HCT116 (cell line): ENCODE data around the gene BMF. TPM values are rescaled to one million over a fixed set of nuclear protein-coding genes. Genes with fewer than 3 reads are reported as not detected.

Source experiments
- ATAC-seq: fragments of 200-7000 bp; cut with Tn5 transposase; 2 replicates; pipeline ENCODE4 v1.9.1; 2020; ENCODE audit warnings: mild to moderate bottlenecking, moderate library complexity
- BruUV-seq: library from RNA; stranded (reverse); fragments of 400-500 nt; replicated peaks from 2 replicates; lab custom pipeline; 2021; lab: Mats Ljungman, UMichigan
- CTCF ChIA-PET: fragments of 300-600 bp; sonication (Branson Sonifier 250); formaldehyde crosslinking; loops from one replicate; lab custom pipeline; 2021; ENCODE audit warnings: antibody characterized with exemption; lab: Charles Lee
- POLR2A ChIA-PET: fragments of 300-600, 350-600 bp; sonication (Branson Sonifier 250); formaldehyde crosslinking; loops from one replicate; lab custom pipeline; 2021; ENCODE audit warnings: antibody characterized with exemption; lab: Charles Lee
- RAD21 ChIA-PET, 2 experiments: fragments of 300-600 bp; sonication (Branson Sonifier 250); formaldehyde crosslinking; loops; one replicate each; lab custom pipeline; 2023; ENCODE audit warnings: low total read pairs in 2 of 2; ENCODE audit not compliant: uncharacterized antibody in 2 of 2, unreplicated experiment in 2 of 2, low non-redundant PET in 1 of 2; lab: Charles Lee
- DNase-seq: peaks from one replicate; pipeline ENCODE4 v3.0.0-alpha.2; 2010; ENCODE audit warnings: low read depth, low spot score
- H2AFZ ChIP-seq: fragments of 200-600 bp; shearing (Covaris generic), sonication (generic); 2 replicates; pipeline ENCODE4 v1.6.1; 2017; ENCODE audit warnings: low read depth, mixed run types, mixed read lengths, antibody characterized with exemption, low read length; ENCODE audit not compliant: poor library complexity, severe bottlenecking
- H3K27ac ChIP-seq: 2 replicates; pipeline ENCODE4 v1.5.1; 2012; ENCODE audit warnings: low read depth, low read length
- H3K27me3 ChIP-seq: fragments of 200-600 bp; sonication (generic); 2 replicates; pipeline ENCODE4 v1.6.1; 2016; ENCODE audit warnings: mixed run types, low read length, mixed read lengths; ENCODE audit not compliant: insufficient read depth
- H3K36me3 ChIP-seq, 2 experiments: fragments of 200-500 bp in 1 of 2; fragments of 200-600 bp in 1 of 2; sonication (Bioruptor generic) in 1 of 2; sonication (generic) in 1 of 2; 2 replicates each; pipeline versions ENCODE4 v1.5.1 to v1.6.1; 2014 to 2016; ENCODE audit warnings: low read length in 2 of 2, inconsistent platforms in 1 of 2, mixed read lengths in 1 of 2, mixed run types in 1 of 2; ENCODE audit not compliant: insufficient read depth in 2 of 2, control insufficient read depth in 1 of 2
- H3K4me1 ChIP-seq, 2 experiments: fragments of 200-600 bp in 1 of 2; sonication (generic) in 1 of 2; 2 replicates each; pipeline versions ENCODE4 v1.5.1 to v1.6.1; 2012 to 2017; ENCODE audit warnings: low read length in 2 of 2, inconsistent platforms in 1 of 2, mild to moderate bottlenecking in 1 of 2, mixed read lengths in 1 of 2, mixed run types in 1 of 2, moderate library complexity in 1 of 2; ENCODE audit not compliant: insufficient read depth in 2 of 2, control insufficient read depth in 1 of 2
- H3K4me2 ChIP-seq: fragments of 200-600 bp; sonication (generic); 2 replicates; pipeline ENCODE4 v1.6.1; 2017; ENCODE audit warnings: mixed run types, low read length, mixed read lengths
- H3K4me3 ChIP-seq, 2 experiments: fragments of 200-600 bp in 1 of 2; sonication (generic) in 1 of 2; replicated peaks in 1 of 2; 2 replicates each; pipeline ENCODE4 v1.5.1; 2011 to 2016; ENCODE audit warnings: low read length in 2 of 2, control low read depth in 1 of 2, low read depth in 1 of 2, mild to moderate bottlenecking in 1 of 2, mixed read lengths in 1 of 2, mixed run types in 1 of 2
- H3K79me2 ChIP-seq: fragments of 200-600 bp; sonication (generic); 2 replicates; pipeline ENCODE4 v1.6.1; 2017; ENCODE audit warnings: mild to moderate bottlenecking, mixed run types, low read length, moderate library complexity, mixed read lengths; ENCODE audit not compliant: insufficient read depth
- H3K9ac ChIP-seq: fragments of 200-600 bp; sonication (generic); 2 replicates; pipeline ENCODE4 v1.6.1; 2016; ENCODE audit warnings: low read length, mixed read lengths
- H3K9me2 ChIP-seq: fragments of 200-600 bp; sonication (generic), shearing (Covaris generic); 2 replicates; pipeline ENCODE4 v1.6.1; 2017; ENCODE audit warnings: mixed run types, mild to moderate bottlenecking, moderate library complexity; ENCODE audit not compliant: insufficient read depth
- H3K9me3 ChIP-seq, 2 experiments: fragments of 200-500 bp in 1 of 2; fragments of 200-600 bp in 1 of 2; sonication (Bioruptor generic) in 1 of 2; sonication (generic) in 1 of 2; 2 replicates each; pipeline ENCODE4 v1.6.1; 2014 to 2017; ENCODE audit warnings: low read length in 2 of 2, mixed read lengths in 2 of 2, inconsistent platforms in 1 of 2, low read depth in 1 of 2, mild to moderate bottlenecking in 1 of 2, mixed run types in 1 of 2, moderate library complexity in 1 of 2; ENCODE audit not compliant: control insufficient read depth in 1 of 2, insufficient read depth in 1 of 2
- H4K20me1 ChIP-seq: fragments of 200-600 bp; sonication (generic), shearing (Covaris generic); 2 replicates; pipeline ENCODE4 v1.6.1; 2017; ENCODE audit warnings: mixed run types, mild to moderate bottlenecking, moderate library complexity; ENCODE audit not compliant: insufficient read depth
- ATF3 ChIP-seq: IDR thresholded peaks from 2 replicates; pipeline ENCODE4 v1.6.1; 2012
- CEBPB ChIP-seq: IDR thresholded peaks from 2 replicates; pipeline ENCODE4 v1.6.1; 2012; ENCODE audit warnings: low read depth
- EGR1 ChIP-seq: IDR thresholded peaks from 2 replicates; pipeline ENCODE4 v1.6.1; 2012; ENCODE audit warnings: low read depth
- EZH2 ChIP-seq: fragments of 200-600 bp; sonication (generic); IDR thresholded peaks from 2 replicates; pipeline ENCODE4 v1.6.1; 2017; ENCODE audit warnings: antibody characterized with exemption, mixed run types
- EZH2phosphoT487 ChIP-seq: fragments of 200-600 bp; IDR thresholded peaks from 2 replicates; pipeline ENCODE4 v1.6.1; 2018; ENCODE audit warnings: antibody characterized with exemption, borderline replicate concordance
- FOSL1 ChIP-seq: IDR thresholded peaks from 2 replicates; pipeline ENCODE4 v1.6.1; 2012; ENCODE audit warnings: low read depth
- JUND ChIP-seq: IDR thresholded peaks from 2 replicates; pipeline ENCODE4 v1.6.1; 2012
- POLR2AphosphoS5 ChIP-seq: IDR thresholded peaks from 2 replicates; pipeline ENCODE4 v1.6.1; 2011; ENCODE audit warnings: mild to moderate bottlenecking, low read depth, low read length, moderate library complexity
- REST ChIP-seq: IDR thresholded peaks from 2 replicates; pipeline ENCODE4 v1.6.1; 2012; ENCODE audit warnings: low read depth
- SIN3A ChIP-seq: IDR thresholded peaks from 2 replicates; pipeline ENCODE4 v1.6.1; 2012; ENCODE audit warnings: low read depth
- SP1 ChIP-seq: IDR thresholded peaks from 2 replicates; pipeline ENCODE4 v1.6.1; 2012; ENCODE audit warnings: low read depth
- ZBTB33 ChIP-seq: IDR thresholded peaks from 2 replicates; pipeline ENCODE4 v1.6.1; 2011; ENCODE audit warnings: mild to moderate bottlenecking, low read length, moderate library complexity; ENCODE audit not compliant: insufficient replicate concordance; ENCODE audit errors: extremely low read depth
- ZFX ChIP-seq: fragments of 450-650 bp; IDR thresholded peaks from 2 replicates; pipeline ENCODE4 v1.6.1; 2017
- ZNF274 ChIP-seq: fragments of 200-500 bp; sonication (Bioruptor generic); IDR thresholded peaks from 2 replicates; pipeline ENCODE4 v1.6.1; 2014; ENCODE audit warnings: mild to moderate bottlenecking, low read depth, low read length, inconsistent platforms
- intact Hi-C: fragments of 100-400 bp; cut with micrococcal nuclease; formaldehyde crosslinking; loops from 2 replicates; pipeline ENCODE4 v1.10.0; 2022
- total RNA-seq: library from RNA; stranded (reverse); gene quantifications from one replicate; pipeline ENCODE4 v1.2.1, GENCODE V29; 2021; ENCODE audit not compliant: unreplicated experiment

The BMF gene
- total RNA-seq, 1 experiment from 2014 or later: 1.0 TPM

GRCh38 chr15:40134885-40135284 lies 26.2 kb upstream of the BMF start (continued):
- TF ChIP-seq REST: no peak
- no peak for TF ChIP-seq SIN3A
- no peak for TF ChIP-seq ZBTB33

- no TSS peak for BruUV-seq
- ATAC-seq: no peak
Measured at GRCh38 chr15:40133544-40133943, 24.9 kb upstream of the BMF start.

More at GRCh38 chr15:40133544-40133943, 24.9 kb upstream of the BMF start:
- Histone ChIP-seq H3K79me2 (no peaks in the 10 kb centered on the region), H3K36me3 (no peaks in the 10 kb centered on the region), H3K4me2 (no peak overlapping the region), H3K27me3 (no peaks in the 10 kb centered on the region), H4K20me1 (no peaks in the 10 kb centered on the region), H3K9me3 (no peaks in the 10 kb centered on the region), H3K9ac (no peak overlapping the region), H3K9me2 (no peaks in the 10 kb centered on the region), H2AFZ (no peak overlapping the region), H3K27ac (no peak overlapping the region), H3K4me1 (no peaks in the 10 kb centered on the region), H3K4me3 (no peak overlapping the region)
- no peak for DNase-seq
- TF ChIP-seq ZNF274 (no peak), CEBPB (no peak), EZH2 (no peak), REST (no peak), ATF3 (no peak), POLR2AphosphoS5 (no peak), EZH2phosphoT487 (no peak), JUND (no peak), FOSL1 (no peak), SP1 (no peak), ZFX (no peak), EGR1 (no peak), ZBTB33 (no peak)
- intact Hi-C loops: no loop called here
- ChIA-PET CTCF (no interaction called here), POLR2A (no interaction called here), RAD21 (no interaction called here)
